Omental fat pad (tissue), 4 donors: Measurements from ENCODE around the gene SOX9. TPM values are rescaled to one million over a fixed set of nuclear protein-coding genes. Genes with fewer than 3 reads are reported as not detected.

Experiments
- ATAC-seq: fragments of 150-250 bp; one replicate; pipeline ENCODE4 v1.9.1; 2016; ENCODE audit warnings: mild to moderate bottlenecking, moderate library complexity; ENCODE audit not compliant: low FRiP score
- DNase-seq: peaks from one replicate; pipeline ENCODE4 v3.0.0-alpha.2; 2019; ENCODE audit warnings: low spot score
- total RNA-seq, 4 donors: library from RNA; depleted of rRNA; stranded (reverse); fragments of >200 nt; gene quantifications; one replicate each; pipeline ENCODE4 v1.1.0, GENCODE V29; 2016
- TF ChIP-seq, protein P1 (sequence below), 3 donors: fragments of 450-650 bp; IDR thresholded peaks; one replicate each; pipeline ENCODE4 v1.5.1; 2016 to 2017; ENCODE audit warnings: antibody characterized with exemption in 3 of 3, mild to moderate bottlenecking in 3 of 3, moderate library complexity in 2 of 3

SOX9 gene
- total RNA-seq, 4 donors from 2014 or later, result 0.50 to 7.9 (median 1.8) TPM

DNA sequence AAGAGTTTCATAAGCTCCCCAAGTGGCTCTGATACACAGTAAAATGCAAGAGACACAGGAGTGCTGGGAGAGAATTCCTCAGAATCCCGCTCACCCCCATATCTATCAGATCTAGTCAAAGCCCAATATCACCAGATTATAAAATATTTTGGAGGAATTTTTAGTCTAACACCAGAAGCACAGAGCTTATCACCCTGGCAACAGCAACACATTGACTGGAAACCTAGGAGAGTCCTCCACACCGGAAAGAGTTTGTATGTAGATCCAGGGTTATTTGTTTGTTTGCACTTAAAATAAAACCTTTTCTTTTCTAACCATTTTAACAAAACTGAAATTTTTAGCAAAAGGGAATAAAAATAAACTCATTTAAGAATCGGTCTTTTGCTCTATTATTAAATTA is 7.2 kb downstream of the SOX9 start:
- TF ChIP-seq, protein P1, sequence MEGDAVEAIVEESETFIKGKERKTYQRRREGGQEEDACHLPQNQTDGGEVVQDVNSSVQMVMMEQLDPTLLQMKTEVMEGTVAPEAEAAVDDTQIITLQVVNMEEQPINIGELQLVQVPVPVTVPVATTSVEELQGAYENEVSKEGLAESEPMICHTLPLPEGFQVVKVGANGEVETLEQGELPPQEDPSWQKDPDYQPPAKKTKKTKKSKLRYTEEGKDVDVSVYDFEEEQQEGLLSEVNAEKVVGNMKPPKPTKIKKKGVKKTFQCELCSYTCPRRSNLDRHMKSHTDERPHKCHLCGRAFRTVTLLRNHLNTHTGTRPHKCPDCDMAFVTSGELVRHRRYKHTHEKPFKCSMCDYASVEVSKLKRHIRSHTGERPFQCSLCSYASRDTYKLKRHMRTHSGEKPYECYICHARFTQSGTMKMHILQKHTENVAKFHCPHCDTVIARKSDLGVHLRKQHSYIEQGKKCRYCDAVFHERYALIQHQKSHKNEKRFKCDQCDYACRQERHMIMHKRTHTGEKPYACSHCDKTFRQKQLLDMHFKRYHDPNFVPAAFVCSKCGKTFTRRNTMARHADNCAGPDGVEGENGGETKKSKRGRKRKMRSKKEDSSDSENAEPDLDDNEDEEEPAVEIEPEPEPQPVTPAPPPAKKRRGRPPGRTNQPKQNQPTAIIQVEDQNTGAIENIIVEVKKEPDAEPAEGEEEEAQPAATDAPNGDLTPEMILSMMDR (IDR thresholded peaks at IDR 0.05), result no peak
- ATAC-seq, result no peak
- DNase-seq, result no peak

DNA sequence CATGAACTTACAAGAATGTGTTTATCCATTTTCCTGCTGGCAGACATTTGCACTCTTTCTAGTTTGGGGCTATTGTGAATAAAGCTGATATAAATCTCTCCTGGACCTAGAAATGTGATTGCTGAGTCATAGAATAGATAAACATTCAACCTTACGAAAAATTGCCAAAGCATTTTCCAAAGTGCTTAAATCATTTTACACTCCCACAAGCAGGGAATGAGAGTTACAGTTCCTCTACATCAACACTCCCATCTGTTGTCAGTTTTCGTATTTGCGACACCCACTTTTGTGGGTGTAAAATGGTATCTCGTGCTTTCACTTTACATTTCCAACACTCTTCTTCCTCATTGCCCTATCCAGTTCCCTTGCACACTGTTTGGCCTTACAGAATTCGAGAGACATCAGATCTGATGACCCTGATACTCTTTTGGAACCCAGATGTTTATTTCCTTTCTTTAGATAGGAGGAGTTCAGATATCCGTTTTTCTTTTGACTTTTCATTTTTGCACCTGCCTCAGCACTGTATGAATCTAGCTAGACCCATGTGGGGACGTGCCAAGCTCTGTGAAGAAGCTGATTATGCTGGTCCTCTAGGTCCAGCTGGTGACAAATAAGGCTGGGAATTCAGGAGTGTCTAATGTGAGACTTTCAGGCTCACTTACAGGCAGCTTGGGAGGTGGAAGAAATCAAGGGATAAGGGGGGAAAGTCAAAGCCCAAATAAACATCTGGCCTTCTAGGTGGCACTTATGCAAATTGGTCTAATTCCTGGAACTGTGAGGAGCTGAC is 14.0 kb downstream of the SOX9 start:
- TF ChIP-seq, protein P1 (IDR thresholded peaks at IDR 0.05), result no peak
- peak; percentile 57 for ATAC-seq
- no peak for DNase-seq

DNA sequence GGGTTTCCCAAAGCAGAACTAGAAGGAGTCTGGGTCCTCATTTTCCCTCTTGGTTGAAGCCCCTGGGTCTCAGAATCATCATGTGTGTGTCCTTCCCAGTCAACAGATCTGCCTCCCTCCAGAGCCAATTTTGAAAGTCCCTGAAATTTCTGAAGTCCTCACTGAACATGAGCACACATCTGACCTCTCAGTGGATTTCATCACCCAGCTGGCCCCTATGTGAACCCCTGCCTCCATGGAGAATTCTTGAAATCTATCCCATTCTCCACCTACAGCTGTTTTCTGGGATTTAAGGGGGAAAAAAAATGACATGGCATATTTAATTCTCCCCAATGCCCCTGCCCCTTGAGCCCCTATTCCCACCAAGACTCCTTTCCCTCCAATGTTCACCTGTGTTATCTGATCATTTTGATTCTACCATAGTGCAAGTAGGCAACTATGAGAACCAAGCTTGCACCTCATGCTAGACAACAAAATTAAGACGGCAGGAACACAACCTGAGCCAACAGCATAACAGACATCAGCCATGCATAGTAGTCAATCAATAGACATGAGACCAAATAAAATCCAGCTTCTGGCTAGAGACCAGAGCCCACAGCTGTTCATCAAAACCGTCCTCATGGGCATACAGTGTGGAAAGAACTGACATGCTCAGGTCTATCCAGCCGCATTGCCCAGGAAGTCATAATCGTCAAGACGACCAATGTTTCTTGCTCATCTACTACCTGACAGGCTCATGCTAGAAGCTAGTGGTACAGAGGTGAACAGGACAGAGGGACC is 14.9 kb downstream of the SOX9 start:
- DNase-seq, result no peak
- no peak for ATAC-seq

DNA sequence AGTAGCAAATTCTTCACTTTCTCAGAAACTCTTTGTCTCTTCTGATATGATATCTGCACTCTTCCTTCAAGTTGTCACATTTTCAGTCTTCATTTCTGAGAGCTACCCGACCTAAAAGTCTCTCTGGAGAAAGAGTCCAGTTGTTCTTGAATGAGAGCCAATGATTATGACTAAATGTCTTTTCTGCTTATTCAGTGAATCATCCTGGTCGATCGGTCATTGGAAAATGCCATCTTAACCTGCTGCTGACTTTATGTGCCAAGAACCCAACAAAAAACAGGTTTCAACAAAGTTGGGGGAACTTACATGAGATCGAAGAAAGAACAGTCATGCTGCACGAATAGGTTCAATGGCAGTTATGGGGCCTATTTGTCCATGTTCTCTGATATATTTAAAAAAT is 15.9 kb downstream of the SOX9 start:
- TF ChIP-seq, protein P1 (IDR thresholded peaks at IDR 0.05), result no peak
- DNase-seq (no peak), ATAC-seq (no peak)

More for the DNA sequence above, 14.9 kb downstream of the SOX9 start:
- TF ChIP-seq, protein P1 (IDR thresholded peaks at IDR 0.05), result no peak

DNA sequence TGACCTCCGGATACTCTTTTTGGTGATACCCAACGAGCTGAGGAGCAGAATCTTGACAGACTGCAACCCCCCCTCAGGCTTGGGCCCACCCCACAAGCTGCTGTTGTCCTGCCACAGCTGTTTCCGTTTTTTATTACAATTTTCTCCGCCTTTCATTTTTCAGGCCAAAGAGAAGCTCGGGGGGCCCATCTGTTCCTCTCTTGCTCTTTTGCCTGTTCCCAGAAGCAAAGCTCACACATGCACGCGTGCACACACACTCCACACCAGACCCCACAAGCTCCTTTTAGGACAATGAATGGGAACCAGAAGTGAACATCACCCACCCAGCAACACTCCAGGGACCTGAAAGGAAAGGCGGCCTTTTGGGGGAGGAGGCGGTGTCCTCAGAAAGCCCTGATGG is 16.3 kb downstream of the SOX9 start:
- TF ChIP-seq, protein P1 (IDR thresholded peaks at IDR 0.05), result no peak
- no peak for ATAC-seq
- DNase-seq, result no peak

DNA sequence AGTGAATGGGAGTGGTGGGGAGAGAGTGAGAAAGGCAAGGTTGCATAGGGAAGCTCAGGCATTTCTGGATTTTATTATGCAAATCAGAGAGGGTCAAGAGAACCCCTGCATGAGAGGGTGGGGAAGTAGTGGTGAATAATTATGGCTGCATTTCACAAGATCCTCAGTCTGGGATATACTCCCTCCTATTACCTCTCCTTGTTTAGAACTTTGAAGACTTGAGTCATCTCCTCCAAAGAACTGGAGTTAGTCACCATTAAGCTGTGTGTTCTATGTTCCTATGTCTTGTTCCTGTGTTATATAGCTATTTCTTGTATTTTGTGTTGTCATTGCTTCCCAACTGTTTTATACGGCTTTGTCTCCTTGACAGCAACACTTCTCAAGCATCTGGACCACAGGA is 18.4 kb downstream of the SOX9 start:
- no peak for DNase-seq
- ATAC-seq, result no peak
- TF ChIP-seq, protein P1 (IDR thresholded peaks at IDR 0.05), result no peak
